Keratinocyte (primary cell): ENCODE measurements around the gene RABGEF1. TPM values are rescaled to one million over a fixed set of nuclear protein-coding genes. Genes with fewer than 3 reads are reported as not detected.
"Not testable (repeated sequence)": the region's sequence is repeated elsewhere in the genome, so short reads cannot be mapped to it uniquely, and the experiment has no call there.

ENCODE experiments used
- DNase-seq: peaks from one replicate; pipeline ENCODE4 v3.0.0-alpha.2; 2011; ENCODE audit warnings: low read depth, missing footprints, low spot score
- FAIRE-seq: peaks from 2 replicates; lab custom pipeline; 2011; peaks lifted over from hg19 to GRCh38; lab: Jason Lieb, UNC
- H2AFZ ChIP-seq: 2 replicates; pipeline ENCODE4 v1.6.0; 2012; ENCODE audit warnings: low read length, control low read depth, inconsistent platforms; ENCODE audit not compliant: control insufficient read depth
- H3K27ac ChIP-seq: 2 replicates; pipeline ENCODE4 v1.5.1; 2011; ENCODE audit warnings: low read length; ENCODE audit not compliant: control insufficient read depth, insufficient read depth
- H3K27me3 ChIP-seq: 3 replicates; pipeline ENCODE4 v1.6.0; 2011; ENCODE audit warnings: low read length; ENCODE audit not compliant: control insufficient read depth, insufficient read depth; ENCODE audit errors: extremely low read depth
- H3K36me3 ChIP-seq, 2 experiments: 2 replicates in 1 of 2; 3 replicates in 1 of 2; pipeline ENCODE4 v1.5.1; 2011; ENCODE audit warnings: low read length in 2 of 2, mild to moderate bottlenecking in 1 of 2; ENCODE audit not compliant: control insufficient read depth in 2 of 2, insufficient read depth in 2 of 2; ENCODE audit errors: extremely low read depth in 1 of 2
- H3K4me1 ChIP-seq: 3 replicates; pipeline ENCODE4 v1.5.1; 2011; ENCODE audit warnings: low read length; ENCODE audit not compliant: control insufficient read depth, insufficient read depth; ENCODE audit errors: extremely low read depth
- H3K4me2 ChIP-seq: 3 replicates; pipeline ENCODE4 v1.6.0; 2011; ENCODE audit warnings: low read depth, low read length; ENCODE audit not compliant: control insufficient read depth, insufficient read depth; ENCODE audit errors: extremely low read depth
- H3K4me3 ChIP-seq, 3 experiments: fragments of 200-600 bp in 1 of 3; sonication (generic) in 1 of 3; 2 replicates in 2 of 3; 3 replicates in 1 of 3; pipeline ENCODE4 v1.5.1; 2011 to 2016; ENCODE audit warnings: low read length in 3 of 3, mild to moderate bottlenecking in 3 of 3, control low read depth in 2 of 3, inconsistent platforms in 1 of 3, low read depth in 1 of 3, mixed read lengths in 1 of 3, mixed run types in 1 of 3, moderate library complexity in 1 of 3; ENCODE audit not compliant: control insufficient read depth in 2 of 3, insufficient read depth in 2 of 3; ENCODE audit errors: extremely low read depth in 1 of 3
- H3K79me2 ChIP-seq: 2 replicates; pipeline ENCODE4 v1.6.0; 2012; ENCODE audit warnings: low read length; ENCODE audit not compliant: control insufficient read depth, insufficient read depth
- H3K9ac ChIP-seq: 3 replicates; pipeline ENCODE4 v1.6.0; 2011; ENCODE audit warnings: low read length; ENCODE audit not compliant: control insufficient read depth, insufficient read depth; ENCODE audit errors: extremely low read depth
- H3K9me1 ChIP-seq: 3 replicates; pipeline ENCODE4 v1.6.0; 2011; ENCODE audit warnings: low read length; ENCODE audit not compliant: control insufficient read depth, insufficient read depth; ENCODE audit errors: extremely low read depth
- H3K9me3 ChIP-seq: 2 replicates; pipeline ENCODE4 v1.5.1; 2012; ENCODE audit warnings: low read depth, low read length; ENCODE audit not compliant: control insufficient read depth
- H4K20me1 ChIP-seq: 3 replicates; pipeline ENCODE4 v1.6.0; 2011; ENCODE audit warnings: low read length; ENCODE audit not compliant: control insufficient read depth, insufficient read depth; ENCODE audit errors: extremely low read depth
- dilution Hi-C: fragments of 300-500 bp; cut with MboI; formaldehyde crosslinking; loops from one replicate; pipeline ENCODE4 v1.7.0; 2020; ENCODE audit warnings: low sequenced_read_pairs; ENCODE audit not compliant: extremely low pct_ligation_motif_present
- polyA plus RNA-seq, 5 experiments: library from polyadenylated mRNA; depleted of rRNA in 3 of 5; stranded (reverse) in 3 of 5; stranded (forward) in 1 of 5; unstranded in 1 of 5; fragments of >200 nt; gene quantifications; 1 replicate in 1 of 5; 2 replicates in 3 of 5; 3 replicates in 1 of 5; pipeline versions ENCODE4 v1.2.1 to v1.2.3, GENCODE V29; 2011 to 2012; ENCODE audit warnings: missing spikeins in 2 of 5, low read depth in 1 of 5, low replicate concordance in 1 of 5
- TF ChIP-seq, protein P1 (sequence below), 3 experiments: IDR thresholded peaks in 1 of 3; conservative IDR thresholded peaks in 1 of 3; optimal IDR thresholded peaks in 1 of 3; 2 replicates in 2 of 3; 3 replicates in 1 of 3; pipeline versions ENCODE3 to v1.5.1; 2011; ENCODE audit warnings: low read length in 3 of 3, mild to moderate bottlenecking in 3 of 3, moderate library complexity in 2 of 3, control low read depth in 1 of 3, inconsistent platforms in 1 of 3; ENCODE audit not compliant: insufficient read depth in 2 of 3; ENCODE audit errors: extremely low read depth in 1 of 3

The RABGEF1 gene
- polyA plus RNA-seq, 1 donor (not counting 4 experiments of a cell fraction or from before 2014, with no cell fraction given), result 58.2 TPM

DNA sequence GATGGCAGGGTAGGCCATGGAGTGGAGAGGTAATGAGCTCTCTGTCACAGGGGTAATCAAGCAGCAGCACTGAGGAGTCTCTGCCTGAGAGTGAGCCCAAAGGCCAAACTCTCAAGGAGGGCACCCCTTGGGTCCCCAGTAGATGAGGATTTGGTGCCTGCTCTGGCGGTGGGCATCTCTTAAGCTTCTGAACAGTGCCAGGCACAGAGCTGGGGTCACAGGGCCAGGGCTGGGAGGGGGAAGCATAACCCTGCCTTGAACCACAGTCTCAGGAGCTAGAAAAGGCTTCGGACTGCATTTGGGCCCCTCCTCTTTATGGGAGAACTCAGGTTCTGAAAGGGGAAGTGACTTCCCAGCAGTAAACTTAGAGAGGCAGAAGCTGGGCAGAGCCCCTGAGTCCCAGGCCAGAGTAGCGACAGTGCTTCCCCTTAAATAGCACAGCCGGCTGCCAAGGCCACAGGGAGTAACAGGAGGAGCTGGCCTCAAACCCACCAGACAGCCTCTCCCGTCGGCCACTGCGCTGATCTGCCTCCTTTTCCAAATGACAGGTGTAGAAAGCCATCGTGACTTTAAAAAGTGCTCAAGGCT lies 76.8 kb downstream of the RABGEF1 start:
- dilution Hi-C loops, DNase-seq, H3K36me3 ChIP-seq, H3K9me3 ChIP-seq, H3K9ac ChIP-seq, H3K27me3 ChIP-seq, H3K4me3 ChIP-seq, H3K79me2 ChIP-seq, H3K4me2 ChIP-seq, FAIRE-seq, H3K9me1 ChIP-seq, H3K27ac ChIP-seq, H2AFZ ChIP-seq, H3K4me1 ChIP-seq, H4K20me1 ChIP-seq: not testable (repeated sequence)

- H3K36me3 ChIP-seq, H3K9me3 ChIP-seq, DNase-seq, H3K27me3 ChIP-seq, H4K20me1 ChIP-seq, H3K79me2 ChIP-seq, dilution Hi-C loops, H3K9me1 ChIP-seq, H3K4me1 ChIP-seq, H3K4me2 ChIP-seq, H3K27ac ChIP-seq, H3K9ac ChIP-seq, H3K4me3 ChIP-seq, FAIRE-seq, H2AFZ ChIP-seq: not testable (repeated sequence)
These were observed 77.4 kb downstream of the RABGEF1 start for GRCh38 chr7:66817956-66818355.

GRCh38 chr7:66824041-66824440 lies 83.5 kb downstream of the RABGEF1 start:
- TF ChIP-seq, protein P1, sequence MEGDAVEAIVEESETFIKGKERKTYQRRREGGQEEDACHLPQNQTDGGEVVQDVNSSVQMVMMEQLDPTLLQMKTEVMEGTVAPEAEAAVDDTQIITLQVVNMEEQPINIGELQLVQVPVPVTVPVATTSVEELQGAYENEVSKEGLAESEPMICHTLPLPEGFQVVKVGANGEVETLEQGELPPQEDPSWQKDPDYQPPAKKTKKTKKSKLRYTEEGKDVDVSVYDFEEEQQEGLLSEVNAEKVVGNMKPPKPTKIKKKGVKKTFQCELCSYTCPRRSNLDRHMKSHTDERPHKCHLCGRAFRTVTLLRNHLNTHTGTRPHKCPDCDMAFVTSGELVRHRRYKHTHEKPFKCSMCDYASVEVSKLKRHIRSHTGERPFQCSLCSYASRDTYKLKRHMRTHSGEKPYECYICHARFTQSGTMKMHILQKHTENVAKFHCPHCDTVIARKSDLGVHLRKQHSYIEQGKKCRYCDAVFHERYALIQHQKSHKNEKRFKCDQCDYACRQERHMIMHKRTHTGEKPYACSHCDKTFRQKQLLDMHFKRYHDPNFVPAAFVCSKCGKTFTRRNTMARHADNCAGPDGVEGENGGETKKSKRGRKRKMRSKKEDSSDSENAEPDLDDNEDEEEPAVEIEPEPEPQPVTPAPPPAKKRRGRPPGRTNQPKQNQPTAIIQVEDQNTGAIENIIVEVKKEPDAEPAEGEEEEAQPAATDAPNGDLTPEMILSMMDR (optimal IDR thresholded peaks at IDR 0.05 in 1 of 3, IDR thresholded peaks at IDR 0.05 in 1 of 3, conservative IDR thresholded peaks at IDR 0.05 in 1 of 3; ENCODE audit: extremely low read depth in 1 of 3, insufficient read depth in 2 of 3, low read length in 3 of 3), result no peak
- DNase-seq (no peak), FAIRE-seq (no peak)
- Histone ChIP-seq H3K27ac (no peak overlapping the region), H3K9me1 (no peaks in the 10 kb centered on the region), H3K4me2 (no peak overlapping the region), H3K4me1 (no peaks in the 10 kb centered on the region), H3K9me3 (no peaks in the 10 kb centered on the region), H4K20me1 (no peaks in the 10 kb centered on the region), H3K9ac (no peak overlapping the region), H3K79me2 (no peaks in the 10 kb centered on the region), H3K27me3 (no peaks in the 10 kb centered on the region), H3K36me3 (no peaks in the 10 kb centered on the region), H2AFZ (no peak overlapping the region), H3K4me3 (no peak overlapping the region)
- dilution Hi-C loops, result no loop called here
